MG63 (cell line): ENCODE results near the gene PLB1. TPM values are rescaled to one million over a fixed set of nuclear protein-coding genes. Genes with fewer than 3 reads are reported as not detected.
A peak's percentile ranks its signal among the peaks of the same experiment; 100 is the strongest.

ENCODE experiments used
- DNase-seq: peaks from one replicate; pipeline ENCODE4 v3.0.0-alpha.2; 2020
- H3K27me3 ChIP-seq: fragments of 250-450 bp; sonication (Bioruptor Pico); 2 replicates; pipeline ENCODE4 v1.5.1; 2020; ENCODE audit warnings: mild to moderate bottlenecking, moderate library complexity
- H3K36me3 ChIP-seq: fragments of 250-450 bp; sonication (Bioruptor Pico); 2 replicates; pipeline ENCODE4 v1.5.1; 2020; ENCODE audit warnings: mild to moderate bottlenecking, moderate library complexity
- H3K4me3 ChIP-seq: fragments of 250-450 bp; sonication (Bioruptor Pico); 2 replicates; pipeline ENCODE4 v1.5.1; 2020; ENCODE audit warnings: mild to moderate bottlenecking, moderate library complexity
- H3K9me3 ChIP-seq: fragments of 250-450 bp; sonication (Bioruptor Pico); 2 replicates; pipeline ENCODE4 v1.5.1; 2020; ENCODE audit warnings: mild to moderate bottlenecking, moderate library complexity
- total RNA-seq: library from RNA; depleted of rRNA; stranded (reverse); fragments of >200 nt; shearing (Covaris generic); gene quantifications from 2 replicates; pipeline ENCODE4 v1.2.3, GENCODE V29; 2014; ENCODE audit warnings: low replicate concordance

PLB1 gene
- total RNA-seq, 1 experiment from 2014 or later, result not detected

- no peaks in the 10 kb centered on the region for H3K36me3 ChIP-seq
- H3K4me3 ChIP-seq, result no peak overlapping the region
These were observed 105.8 kb downstream of the PLB1 start for GRCh38 chr2:28601616-28602015.

GRCh38 chr2:28602136-28602660 lies 106.3 kb downstream of the PLB1 start:
- H3K9me3 ChIP-seq, result no peaks in the 10 kb centered on the region
- DNase-seq, result no peak
- no peaks in the 10 kb centered on the region for H3K27me3 ChIP-seq
- H3K36me3 ChIP-seq, result no peaks in the 10 kb centered on the region
- no peak overlapping the region for H3K4me3 ChIP-seq

More at GRCh38 chr2:28601616-28602015, 105.8 kb downstream of the PLB1 start:
- Histone ChIP-seq H3K9me3 (no peaks in the 10 kb centered on the region), H3K27me3 (no peaks in the 10 kb centered on the region)
- no peak for DNase-seq

- Histone ChIP-seq H3K4me3 (no peak overlapping the region), H3K36me3 (no peaks in the 10 kb centered on the region), H3K9me3 (no peaks in the 10 kb centered on the region), H3K27me3 (no peaks in the 10 kb centered on the region)
- no peak for DNase-seq
These were observed 107.1 kb downstream of the PLB1 start for GRCh38 chr2:28602751-28603639.

- no peak for DNase-seq
- no peaks in the 10 kb centered on the region for H3K27me3 ChIP-seq
- no peak overlapping the region for H3K4me3 ChIP-seq
- H3K9me3 ChIP-seq, result no peaks in the 10 kb centered on the region
- no peaks in the 10 kb centered on the region for H3K36me3 ChIP-seq
These were observed 108.0 kb downstream of the PLB1 start for GRCh38 chr2:28603821-28604220.

- no peaks in the 10 kb centered on the region for H3K27me3 ChIP-seq
- no peak for DNase-seq
- H3K4me3 ChIP-seq, result no peak overlapping the region
- H3K9me3 ChIP-seq, result no peaks in the 10 kb centered on the region
- H3K36me3 ChIP-seq, result no peaks in the 10 kb centered on the region
These were observed 108.5 kb downstream of the PLB1 start for GRCh38 chr2:28604284-28604843.

- DNase-seq, result no peak
- no peaks in the 10 kb centered on the region for H3K9me3 ChIP-seq
- no peaks in the 10 kb centered on the region for H3K36me3 ChIP-seq
- H3K27me3 ChIP-seq, result no peaks in the 10 kb centered on the region
- H3K4me3 ChIP-seq, result no peak overlapping the region
These were observed 111.2 kb downstream of the PLB1 start for GRCh38 chr2:28606986-28607441.

GRCh38 chr2:28607730-28608499 lies 112.1 kb downstream of the PLB1 start:
- H3K36me3 ChIP-seq, result no peaks in the 10 kb centered on the region
- DNase-seq, result no peak
- no peaks in the 10 kb centered on the region for H3K9me3 ChIP-seq
- H3K27me3 ChIP-seq, result no peaks in the 10 kb centered on the region
- no peak overlapping the region for H3K4me3 ChIP-seq

GRCh38 chr2:28608500-28609424 lies 112.9 kb downstream of the PLB1 start:
- H3K36me3 ChIP-seq, result no peaks in the 10 kb centered on the region
- no peaks in the 10 kb centered on the region for H3K9me3 ChIP-seq
- no peak overlapping the region for H3K4me3 ChIP-seq
- DNase-seq, result no peak
- no peaks in the 10 kb centered on the region for H3K27me3 ChIP-seq

GRCh38 chr2:28610583-28611201 lies 114.8 kb downstream of the PLB1 start:
- Histone ChIP-seq H3K27me3 (no peaks in the 10 kb centered on the region), H3K4me3 (no peak overlapping the region), H3K36me3 (no peaks in the 10 kb centered on the region), H3K9me3 (no peaks in the 10 kb centered on the region)
- DNase-seq, result peak; percentile 91

GRCh38 chr2:28612131-28612812 lies 116.4 kb downstream of the PLB1 start:
- Histone ChIP-seq H3K4me3 (no peak overlapping the region), H3K36me3 (no peaks in the 10 kb centered on the region), H3K27me3 (no peaks in the 10 kb centered on the region), H3K9me3 (no peaks in the 10 kb centered on the region)
- DNase-seq, result no peak

GRCh38 chr2:28613186-28613585 lies 117.3 kb downstream of the PLB1 start:
- H3K36me3 ChIP-seq, result no peaks in the 10 kb centered on the region
- H3K27me3 ChIP-seq, result no peaks in the 10 kb centered on the region
- no peaks in the 10 kb centered on the region for H3K9me3 ChIP-seq
- no peak for DNase-seq
- no peak overlapping the region for H3K4me3 ChIP-seq

- no peaks in the 10 kb centered on the region for H3K9me3 ChIP-seq
- DNase-seq, result no peak
- no peak overlapping the region for H3K4me3 ChIP-seq
- H3K27me3 ChIP-seq, result no peaks in the 10 kb centered on the region
- H3K36me3 ChIP-seq, result no peaks in the 10 kb centered on the region
These were observed 118.0 kb downstream of the PLB1 start for GRCh38 chr2:28613633-28614501.

- no peak for DNase-seq
- Histone ChIP-seq H3K36me3 (no peaks in the 10 kb centered on the region), H3K4me3 (no peak overlapping the region), H3K27me3 (no peaks in the 10 kb centered on the region), H3K9me3 (no peaks in the 10 kb centered on the region)
These were observed 119.8 kb downstream of the PLB1 start for GRCh38 chr2:28615706-28616105.

GRCh38 chr2:28616396-28616999 lies 120.6 kb downstream of the PLB1 start:
- H3K4me3 ChIP-seq, result no peak overlapping the region
- H3K9me3 ChIP-seq, result no peaks in the 10 kb centered on the region
- H3K36me3 ChIP-seq, result no peaks in the 10 kb centered on the region
- DNase-seq, result no peak
- H3K27me3 ChIP-seq, result no peaks in the 10 kb centered on the region
